OCI-LY1 (cell line): ENCODE data around the gene FBXW11.
"Not testable (repeated sequence)": the region's sequence is repeated elsewhere in the genome, so short reads cannot be mapped to it uniquely, and the experiment has no call there.

ENCODE experiments used
- H2AFZ ChIP-seq: fragments of 200-600 bp; sonication (generic), shearing (Covaris generic); 2 replicates; pipeline ENCODE4 v1.6.0; 2014; ENCODE audit warnings: antibody characterized with exemption, mild to moderate bottlenecking, low read length
- H3F3A ChIP-seq: fragments of 200-600 bp; sonication (generic), shearing (Covaris generic); 2 replicates; pipeline ENCODE4 v1.6.0; 2014; ENCODE audit warnings: mild to moderate bottlenecking, antibody characterized with exemption, low read length, moderate library complexity; ENCODE audit not compliant: insufficient read depth
- H3K27ac ChIP-seq: fragments of 200-600 bp; sonication (generic); 2 replicates; pipeline ENCODE4 v1.5.1; 2014; ENCODE audit warnings: low read length, mixed run types, mild to moderate bottlenecking, low read depth; ENCODE audit not compliant: poor library complexity, severe bottlenecking
- H3K27me3 ChIP-seq: fragments of 200-600 bp; sonication (generic); 2 replicates; pipeline ENCODE4 v1.6.0; 2014; ENCODE audit warnings: antibody characterized with exemption, mild to moderate bottlenecking, low read length, moderate library complexity; ENCODE audit not compliant: insufficient read depth
- H3K36me3 ChIP-seq: fragments of 200-600 bp; sonication (generic); 2 replicates; pipeline ENCODE4 v1.6.1; 2014; ENCODE audit warnings: mild to moderate bottlenecking, antibody characterized with exemption, low read length, moderate library complexity, mixed read lengths; ENCODE audit not compliant: insufficient read depth
- H3K4me1 ChIP-seq: fragments of 200-600 bp; sonication (generic); 2 replicates; pipeline ENCODE4 v1.5.1; 2014; ENCODE audit warnings: mild to moderate bottlenecking, low read length, moderate library complexity; ENCODE audit not compliant: insufficient read depth, severe bottlenecking
- H3K4me2 ChIP-seq: fragments of 200-600 bp; sonication (generic), shearing (Covaris generic); 2 replicates; pipeline ENCODE4 v1.6.1; 2014; ENCODE audit warnings: low read length
- H3K4me3 ChIP-seq: fragments of 200-600 bp; sonication (generic); 2 replicates; pipeline ENCODE4 v1.5.1; 2014; ENCODE audit warnings: low read length, low read depth, mild to moderate bottlenecking, mixed read lengths; ENCODE audit not compliant: poor library complexity, severe bottlenecking
- H3K79me2 ChIP-seq: fragments of 200-600 bp; shearing (Covaris generic); 2 replicates; pipeline ENCODE4 v1.6.1; 2016; ENCODE audit warnings: mixed run types, low read length, mixed read lengths; ENCODE audit not compliant: insufficient read depth
- H3K9ac ChIP-seq: fragments of 200-600 bp; sonication (generic), shearing (Covaris generic); 2 replicates; pipeline ENCODE4 v1.6.1; 2014; ENCODE audit warnings: mild to moderate bottlenecking, low read length, mixed read lengths
- H3K9me2 ChIP-seq: fragments of 200-600 bp; sonication (generic), shearing (Covaris generic); 2 replicates; pipeline ENCODE4 v1.6.1; 2014; ENCODE audit warnings: low read depth, mild to moderate bottlenecking, low read length, mixed read lengths
- H3K9me3 ChIP-seq: fragments of 200-600 bp; shearing (Covaris generic); 2 replicates; pipeline ENCODE4 v1.6.1; 2014; ENCODE audit warnings: low read length, mixed read lengths
- H4K20me1 ChIP-seq: fragments of 200-600 bp; sonication (generic), shearing (Covaris generic); 2 replicates; pipeline ENCODE4 v1.6.0; 2016; ENCODE audit warnings: mild to moderate bottlenecking, low read length; ENCODE audit not compliant: insufficient read depth
- EZH2 ChIP-seq: fragments of 200-600 bp; sonication (generic), shearing (Covaris generic); IDR thresholded peaks from 2 replicates; pipeline ENCODE4 v1.8.0; 2017; ENCODE audit warnings: borderline replicate concordance, mixed run types, mild to moderate bottlenecking, antibody characterized with exemption, low read length, moderate library complexity, mixed read lengths
- TF ChIP-seq, protein P1 (sequence below): fragments of 200-600 bp; sonication (generic), shearing (Covaris generic); IDR thresholded peaks from 2 replicates; pipeline ENCODE4 v1.5.1; 2017; ENCODE audit warnings: mild to moderate bottlenecking, antibody characterized with exemption, low read length, moderate library complexity, mixed read lengths

The FBXW11 gene

GRCh38 chr5:172029876-172030275, 23.4 kb upstream of the FBXW11 start:
- Histone ChIP-seq H3K9me3 (peaks cover 6% of the 10 kb centered on the region), H3K79me2 (no peaks in the 10 kb centered on the region), H3F3A (no peaks in the 10 kb centered on the region), H3K4me2 (no peak overlapping the region), H3K9me2 (no peaks in the 10 kb centered on the region), H3K4me3 (no peak overlapping the region), H3K4me1 (no peaks in the 10 kb centered on the region), H3K27me3 (no peaks in the 10 kb centered on the region), H2AFZ (no peak overlapping the region), H4K20me1 (no peaks in the 10 kb centered on the region), H3K27ac (no peak overlapping the region), H3K36me3 (no peaks in the 10 kb centered on the region), H3K9ac (no peak overlapping the region)
- TF ChIP-seq EZH2, result no peak
- TF ChIP-seq, protein P1, sequence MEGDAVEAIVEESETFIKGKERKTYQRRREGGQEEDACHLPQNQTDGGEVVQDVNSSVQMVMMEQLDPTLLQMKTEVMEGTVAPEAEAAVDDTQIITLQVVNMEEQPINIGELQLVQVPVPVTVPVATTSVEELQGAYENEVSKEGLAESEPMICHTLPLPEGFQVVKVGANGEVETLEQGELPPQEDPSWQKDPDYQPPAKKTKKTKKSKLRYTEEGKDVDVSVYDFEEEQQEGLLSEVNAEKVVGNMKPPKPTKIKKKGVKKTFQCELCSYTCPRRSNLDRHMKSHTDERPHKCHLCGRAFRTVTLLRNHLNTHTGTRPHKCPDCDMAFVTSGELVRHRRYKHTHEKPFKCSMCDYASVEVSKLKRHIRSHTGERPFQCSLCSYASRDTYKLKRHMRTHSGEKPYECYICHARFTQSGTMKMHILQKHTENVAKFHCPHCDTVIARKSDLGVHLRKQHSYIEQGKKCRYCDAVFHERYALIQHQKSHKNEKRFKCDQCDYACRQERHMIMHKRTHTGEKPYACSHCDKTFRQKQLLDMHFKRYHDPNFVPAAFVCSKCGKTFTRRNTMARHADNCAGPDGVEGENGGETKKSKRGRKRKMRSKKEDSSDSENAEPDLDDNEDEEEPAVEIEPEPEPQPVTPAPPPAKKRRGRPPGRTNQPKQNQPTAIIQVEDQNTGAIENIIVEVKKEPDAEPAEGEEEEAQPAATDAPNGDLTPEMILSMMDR, result no peak

GRCh38 chr5:172028167-172028566, 21.7 kb upstream of the FBXW11 start:
- no peak overlapping the region for H3K9ac ChIP-seq
- no peak overlapping the region for H3K27ac ChIP-seq
- H3K9me3 ChIP-seq, result peaks cover 6% of the 10 kb centered on the region

GRCh38 chr5:172020110-172020786, 13.8 kb upstream of the FBXW11 start:
- H3K9me3 ChIP-seq, H3K4me3 ChIP-seq, H3K4me1 ChIP-seq, H3K36me3 ChIP-seq, H3K9me2 ChIP-seq, H4K20me1 ChIP-seq, H3F3A ChIP-seq, H3K4me2 ChIP-seq, H2AFZ ChIP-seq, H3K27ac ChIP-seq, H3K27me3 ChIP-seq, H3K79me2 ChIP-seq, H3K9ac ChIP-seq: not testable (repeated sequence)

More at GRCh38 chr5:172028167-172028566, 21.7 kb upstream of the FBXW11 start:
- H3K36me3 ChIP-seq, result no peaks in the 10 kb centered on the region
- H3K4me1 ChIP-seq, result no peaks in the 10 kb centered on the region
- no peaks in the 10 kb centered on the region for H3K79me2 ChIP-seq
- no peak for TF ChIP-seq EZH2
- TF ChIP-seq, protein P1, result no peak
- no peak overlapping the region for H3K4me3 ChIP-seq
- no peaks in the 10 kb centered on the region for H3K9me2 ChIP-seq
- H3K4me2 ChIP-seq, result no peak overlapping the region
- no peak overlapping the region for H2AFZ ChIP-seq
- no peaks in the 10 kb centered on the region for H4K20me1 ChIP-seq
- no peaks in the 10 kb centered on the region for H3F3A ChIP-seq
- H3K27me3 ChIP-seq, result no peaks in the 10 kb centered on the region; the same call in 1 of the 2 replicates

GRCh38 chr5:172015346-172015745, 8.9 kb upstream of the FBXW11 start:
- peaks cover 4% of the 10 kb centered on the region; the same call in 1 of the 2 replicates for H3K27me3 ChIP-seq
- no peaks in the 10 kb centered on the region for H3K36me3 ChIP-seq
- no peak overlapping the region for H3K9ac ChIP-seq
- H2AFZ ChIP-seq, result no peak overlapping the region
- no peaks in the 10 kb centered on the region for H3K9me2 ChIP-seq
- H3K9me3 ChIP-seq, result no peaks in the 10 kb centered on the region
- H3K27ac ChIP-seq, result no peak overlapping the region
- TF ChIP-seq EZH2, result no peak
- TF ChIP-seq, protein P1, result no peak
- no peaks in the 10 kb centered on the region for H3F3A ChIP-seq
- H4K20me1 ChIP-seq, result no peaks in the 10 kb centered on the region
- H3K4me3 ChIP-seq, result no peak overlapping the region
- H3K4me1 ChIP-seq, result no peaks in the 10 kb centered on the region
- no peak overlapping the region for H3K4me2 ChIP-seq
- H3K79me2 ChIP-seq, result no peaks in the 10 kb centered on the region
